ENCODE data around the gene CES1. TPM values are rescaled to one million over a fixed set of nuclear protein-coding genes. Genes with fewer than 3 reads are reported as not detected.
"Not testable (repeated sequence)": the region's sequence is repeated elsewhere in the genome, so short reads cannot be mapped to it uniquely, and the experiment has no call there.

CES1 gene
- total RNA-seq, 3 donors from 2014 or later, result 9.8 to 81.2 (median 11.6) TPM

- H3K36me3 ChIP-seq (ENCODE audit: low read depth), result no peaks in the 10 kb centered on the region
- intact Hi-C loops (cut with DNase I, micrococcal nuclease), result no loop called here
- no peak for TF ChIP-seq CTCF (IDR thresholded peaks at IDR 0.05)
- H3K9me3 ChIP-seq, result no peaks in the 10 kb centered on the region
- no peaks in the 10 kb centered on the region for H3K4me1 ChIP-seq (ENCODE audit: low read depth)
- DNase-seq (no peak), ATAC-seq (no peak)
- no peak overlapping the region for H3K4me3 ChIP-seq
These were observed 58.9 kb downstream of the CES1 start for GRCh38 chr16:55773859-55774549.

- Histone ChIP-seq H3K4me1 (ENCODE audit: low read depth) (no peaks in the 10 kb centered on the region), H3K36me3 (ENCODE audit: low read depth) (no peaks in the 10 kb centered on the region), H3K4me3 (no peak overlapping the region), H3K9me3 (no peaks in the 10 kb centered on the region)
- intact Hi-C loops (cut with DNase I, micrococcal nuclease), result no loop called here
- no peak for TF ChIP-seq CTCF (IDR thresholded peaks at IDR 0.05)
- ATAC-seq (no peak), DNase-seq (no peak)
These were observed 67.7 kb downstream of the CES1 start for GRCh38 chr16:55765161-55765560.

GRCh38 chr16:55760310-55761001 lies 72.4 kb downstream of the CES1 start:
- peak; percentile 52 for ATAC-seq
- peak in 2 of 3 donors; percentile 29 to 52 for DNase-seq
- intact Hi-C loops (cut with DNase I, micrococcal nuclease), result no loop called here

GRCh38 chr16:55759965-55760309 lies 73.0 kb downstream of the CES1 start:
- H3K4me1 ChIP-seq (ENCODE audit: low read depth); H3K9me3 ChIP-seq; intact Hi-C loops (cut with DNase I, micrococcal nuclease); DNase-seq; H3K4me3 ChIP-seq; ATAC-seq; H3K36me3 ChIP-seq (ENCODE audit: low read depth): not testable (repeated sequence)

More at GRCh38 chr16:55760310-55761001, 72.4 kb downstream of the CES1 start:
- no peak overlapping the region for H3K4me3 ChIP-seq
- no peak for TF ChIP-seq CTCF (IDR thresholded peaks at IDR 0.05)
- H3K9me3 ChIP-seq, result no peaks in the 10 kb centered on the region
- H3K36me3 ChIP-seq (ENCODE audit: low read depth), result no peaks in the 10 kb centered on the region
- no peaks in the 10 kb centered on the region for H3K4me1 ChIP-seq (ENCODE audit: low read depth)

GRCh38 chr16:55757595-55758527 lies 75.0 kb downstream of the CES1 start:
- H3K36me3 ChIP-seq (ENCODE audit: low read depth); intact Hi-C loops (cut with DNase I, micrococcal nuclease); H3K4me1 ChIP-seq (ENCODE audit: low read depth); ATAC-seq; H3K4me3 ChIP-seq; DNase-seq: not testable (repeated sequence)
- H3K9me3 ChIP-seq, result peaks cover 13% of the 10 kb centered on the region

GRCh38 chr16:55756963-55757362 lies 75.9 kb downstream of the CES1 start:
- Histone ChIP-seq H3K4me1 (ENCODE audit: low read depth) (no peaks in the 10 kb centered on the region), H3K36me3 (ENCODE audit: low read depth) (no peaks in the 10 kb centered on the region), H3K9me3 (peaks cover 19% of the 10 kb centered on the region), H3K4me3 (no peak overlapping the region)
- TF ChIP-seq CTCF (IDR thresholded peaks at IDR 0.05), result no peak
- ATAC-seq (no peak), DNase-seq (no peak)
- intact Hi-C loops (cut with DNase I, micrococcal nuclease), result no loop called here
